Measurements from ENCODE around the gene GIGYF2. TPM values are rescaled to one million over a fixed set of nuclear protein-coding genes. Genes with fewer than 3 reads are reported as not detected.

Gene GIGYF2
- total RNA-seq, 4 donors from 2014 or later, result 69.0 to 208 (median 80.4) TPM

GRCh38 chr2:232854082-232854481, 157.0 kb downstream of the GIGYF2 start:
- DNase-seq (ENCODE audit: low spot score in 2 of 2), result no peak
- H3K27ac ChIP-seq, result no peak overlapping the region
- H3K36me3 ChIP-seq, result peaks cover 72% of the 10 kb centered on the region
- no peaks in the 10 kb centered on the region for H3K9me3 ChIP-seq
- no peaks in the 10 kb centered on the region for H3K27me3 ChIP-seq
- no peak for TF ChIP-seq POLR2AphosphoS5 (IDR thresholded peaks at IDR 0.05)
- no peak for TF ChIP-seq CTCF (IDR thresholded peaks at IDR 0.05)
- no peak for TF ChIP-seq EP300 (IDR thresholded peaks at IDR 0.05)
- no peak for TF ChIP-seq POLR2A (IDR thresholded peaks at IDR 0.05)
- H3K4me1 ChIP-seq, result no peaks in the 10 kb centered on the region
- no peak overlapping the region for H3K4me3 ChIP-seq
- WGBS, result 54% methylated on average over 7 of the region's 7 CpGs

GRCh38 chr2:232857158-232857563, 160.0 kb downstream of the GIGYF2 start:
- Histone ChIP-seq H3K36me3 (peaks cover 67% of the 10 kb centered on the region), H3K9me3 (no peaks in the 10 kb centered on the region), H3K27ac (no peak overlapping the region), H3K27me3 (no peaks in the 10 kb centered on the region), H3K4me1 (no peaks in the 10 kb centered on the region), H3K4me3 (no peak overlapping the region)
- no peak for TF ChIP-seq CTCF (IDR thresholded peaks at IDR 0.05)
- TF ChIP-seq POLR2A (IDR thresholded peaks at IDR 0.05), result no peak
- no peak for TF ChIP-seq EP300 (IDR thresholded peaks at IDR 0.05)
- TF ChIP-seq POLR2AphosphoS5 (IDR thresholded peaks at IDR 0.05), result no peak
- DNase-seq (ENCODE audit: low spot score in 2 of 2), result no peak
- WGBS, result 68% methylated on average over 4 of the region's 4 CpGs

GRCh38 chr2:232859385-232859916, 162.3 kb downstream of the GIGYF2 start:
- peaks cover 66% of the 10 kb centered on the region for H3K36me3 ChIP-seq
- no peaks in the 10 kb centered on the region for H3K9me3 ChIP-seq
- H3K4me1 ChIP-seq, result no peaks in the 10 kb centered on the region
- DNase-seq (ENCODE audit: low spot score in 2 of 2), result no peak
- no peaks in the 10 kb centered on the region for H3K27me3 ChIP-seq
- 75% methylated on average over 4 of the region's 4 CpGs for WGBS
- H3K27ac ChIP-seq, result no peak overlapping the region
- TF ChIP-seq CTCF (IDR thresholded peaks at IDR 0.05) (no peak), EP300 (IDR thresholded peaks at IDR 0.05) (no peak), POLR2A (IDR thresholded peaks at IDR 0.05) (no peak), POLR2AphosphoS5 (IDR thresholded peaks at IDR 0.05) (no peak)
- H3K4me3 ChIP-seq, result no peak overlapping the region

- H3K4me1 ChIP-seq, result no peaks in the 10 kb centered on the region
- WGBS, result 89% methylated on average over 9 of the region's 9 CpGs
- no peak overlapping the region for H3K27ac ChIP-seq
- TF ChIP-seq POLR2A (IDR thresholded peaks at IDR 0.05) (no peak), CTCF (IDR thresholded peaks at IDR 0.05) (no peak), EP300 (IDR thresholded peaks at IDR 0.05) (no peak), POLR2AphosphoS5 (IDR thresholded peaks at IDR 0.05) (no peak)
- H3K36me3 ChIP-seq, result peaks cover 59% of the 10 kb centered on the region
- DNase-seq (ENCODE audit: low spot score in 2 of 2), result no peak
- H3K9me3 ChIP-seq, result no peaks in the 10 kb centered on the region
- no peak overlapping the region for H3K4me3 ChIP-seq
- no peaks in the 10 kb centered on the region for H3K27me3 ChIP-seq
Observed at GRCh38 chr2:232860593-232861241, 163.6 kb downstream of the GIGYF2 start.

- Histone ChIP-seq H3K36me3 (peaks cover 52% of the 10 kb centered on the region), H3K4me1 (no peaks in the 10 kb centered on the region), H3K9me3 (no peaks in the 10 kb centered on the region), H3K4me3 (no peak overlapping the region), H3K27me3 (no peaks in the 10 kb centered on the region), H3K27ac (no peak overlapping the region)
- DNase-seq (ENCODE audit: low spot score in 2 of 2), result no peak
- WGBS, result 95% methylated on average over 5 of the region's 5 CpGs
- TF ChIP-seq CTCF (IDR thresholded peaks at IDR 0.05) (no peak), EP300 (IDR thresholded peaks at IDR 0.05) (no peak), POLR2A (IDR thresholded peaks at IDR 0.05) (no peak), POLR2AphosphoS5 (IDR thresholded peaks at IDR 0.05) (no peak)
Observed at GRCh38 chr2:232861353-232861752, 164.2 kb downstream of the GIGYF2 start.
